ENCODE data around the gene CSHL1. TPM values are rescaled to one million over a fixed set of nuclear protein-coding genes. Genes with fewer than 3 reads are reported as not detected.
"Not testable (repeated sequence)": the region's sequence is repeated elsewhere in the genome, so short reads cannot be mapped to it uniquely, and the experiment has no call there.

The CSHL1 gene
- total RNA-seq, 1 donor from 2014 or later: not detected

- intact Hi-C loops (cut with micrococcal nuclease): no loop called here
These were observed 30.1 kb upstream of the CSHL1 start for GRCh38 chr17:63941162-63941561.

GRCh38 chr17:63940584-63940983 is 29.5 kb upstream of the CSHL1 start:
- intact Hi-C loops (cut with micrococcal nuclease): no loop called here

GRCh38 chr17:63939884-63940283 is 28.8 kb upstream of the CSHL1 start:
- intact Hi-C loops (cut with micrococcal nuclease): no loop called here

GRCh38 chr17:63939401-63939800 is 28.3 kb upstream of the CSHL1 start:
- intact Hi-C loops (cut with micrococcal nuclease): no loop called here

GRCh38 chr17:63937920-63938319 is 26.9 kb upstream of the CSHL1 start:
- intact Hi-C loops (cut with micrococcal nuclease): no loop called here

GRCh38 chr17:63937319-63937718 is 26.3 kb upstream of the CSHL1 start:
- intact Hi-C loops (cut with micrococcal nuclease): no loop called here

GRCh38 chr17:63934183-63935112 is 23.4 kb upstream of the CSHL1 start:
- intact Hi-C loops (cut with micrococcal nuclease): loop anchor here (5.0 kb wide), 1 partner anchor 93 kb away; no protein-coding TSS in a partner anchor

- intact Hi-C loops (cut with micrococcal nuclease): loop anchor here (5.0 kb wide), 1 partner anchor 94 kb away; no protein-coding TSS in a partner anchor
These were observed 22.5 kb upstream of the CSHL1 start for GRCh38 chr17:63933598-63933997.

- intact Hi-C loops (cut with micrococcal nuclease): loop anchor here (5.0 kb wide), 1 partner anchor 95 kb away; no protein-coding TSS in a partner anchor
These were observed 21.7 kb upstream of the CSHL1 start for GRCh38 chr17:63932721-63933120.

GRCh38 chr17:63931981-63932561 is 21.0 kb upstream of the CSHL1 start, which contains the start of gene CD79B:
TSS of gene CD79B (minus strand) at chr17:63932331. CDS start at chr17:63932261, 70 bp downstream.
- intact Hi-C loops (cut with micrococcal nuclease): loop anchor here (5.0 kb wide), 1 partner anchor 95 kb away; no protein-coding TSS in a partner anchor

GRCh38 chr17:63930951-63931575 is 20.0 kb upstream of the CSHL1 start:
- intact Hi-C loops (cut with micrococcal nuclease): loop anchor here (5.0 kb wide), 1 partner anchor 96 kb away; no protein-coding TSS in a partner anchor

- intact Hi-C loops (cut with micrococcal nuclease): loop anchor here (5.0 kb wide), 1 partner anchor 97 kb away; no protein-coding TSS in a partner anchor
These were observed 19.1 kb upstream of the CSHL1 start for GRCh38 chr17:63929860-63930766.

GRCh38 chr17:63928966-63929695 is 18.1 kb upstream of the CSHL1 start:
- intact Hi-C loops (cut with micrococcal nuclease): no loop called here

GRCh38 chr17:63928172-63928666 is 17.2 kb upstream of the CSHL1 start:
- intact Hi-C loops (cut with micrococcal nuclease): no loop called here

- intact Hi-C loops (cut with micrococcal nuclease): no loop called here
These were observed 16.6 kb upstream of the CSHL1 start for GRCh38 chr17:63927464-63928171.

GRCh38 chr17:63926164-63926563 is 15.1 kb upstream of the CSHL1 start:
- intact Hi-C loops (cut with micrococcal nuclease): no loop called here

- intact Hi-C loops (cut with micrococcal nuclease): no loop called here
These were observed 14.6 kb upstream of the CSHL1 start for GRCh38 chr17:63925615-63926014.

GRCh38 chr17:63922402-63922801 is 11.3 kb upstream of the CSHL1 start:
- intact Hi-C loops (cut with micrococcal nuclease): not testable (repeated sequence)

- intact Hi-C loops (cut with micrococcal nuclease): not testable (repeated sequence)
These were observed 9.7 kb upstream of the CSHL1 start for GRCh38 chr17:63920779-63921178.
